Adrenal gland (tissue), 12 donors: ENCODE results near the gene MDM2. TPM values are rescaled to one million over a fixed set of nuclear protein-coding genes. Genes with fewer than 3 reads are reported as not detected.
"Not testable (repeated sequence)": the region's sequence is repeated elsewhere in the genome, so short reads cannot be mapped to it uniquely, and the experiment has no call there.

Source experiments
- DNase-seq, 7 donors: peaks; one replicate each; pipeline ENCODE4 v3.0.0-alpha.2; 2019 to 2020
- H3K27ac ChIP-seq, 5 donors: fragments of 200-600 bp; sonication (generic) in 4 of 5; 1 replicate in 3 of 5; 2 replicates in 2 of 5; pipeline versions ENCODE4 v1.5.1 to v1.8.0; 2016 to 2020; ENCODE audit warnings: mild to moderate bottlenecking in 1 of 5
- H3K27me3 ChIP-seq: fragments of 200-600 bp; 2 replicates; pipeline ENCODE4 v1.8.0; 2021
- H3K36me3 ChIP-seq, 2 donors: fragments of 200-600 bp; replicated peaks in 1 of 2; 1 replicate in 1 of 2; 2 replicates in 1 of 2; pipeline versions ENCODE4 v1.5.1 to v1.8.0; 2018 to 2022
- H3K4me1 ChIP-seq, 2 donors: fragments of 200-600 bp; replicated peaks in 1 of 2; 1 replicate in 1 of 2; 2 replicates in 1 of 2; pipeline versions ENCODE4 v1.5.1 to v1.8.0; 2018 to 2021
- H3K4me3 ChIP-seq, 4 donors: fragments of 200-600 bp; sonication (generic) in 3 of 4; one replicate each; pipeline ENCODE4 v1.5.1; 2016 to 2018
- H3K9me3 ChIP-seq, 3 donors: fragments of 200-600 bp; sonication (generic) in 1 of 3; replicated peaks in 1 of 3; 1 replicate in 2 of 3; 2 replicates in 1 of 3; pipeline versions ENCODE4 v1.5.1 to v1.8.0; 2016 to 2021
- CTCF ChIP-seq, 6 experiments: fragments of 450-650 bp in 4 of 6; fragments of 200-600 bp in 2 of 6; sonication (generic) in 1 of 6; IDR thresholded peaks; 1 replicate in 5 of 6; 2 replicates in 1 of 6; pipeline versions ENCODE4 v1.5.1 to v1.8.0; 2016 to 2021; ENCODE audit warnings: antibody characterized with exemption in 6 of 6, mild to moderate bottlenecking in 2 of 6, moderate library complexity in 1 of 6
- POLR2A ChIP-seq, 2 donors: fragments of 450-650 bp; IDR thresholded peaks; one replicate each; pipeline ENCODE4 v1.6.1; 2017; ENCODE audit warnings: antibody characterized with exemption in 2 of 2, mild to moderate bottlenecking in 2 of 2, moderate library complexity in 1 of 2
- WGBS, 4 donors: extraction: QIAGEN DNeasy Blood & Tissue Kit in 2 of 4; methylation state at CpG; one replicate each; pipeline versions ENCODE4 v1.1.5 to v1.1.7; 2013 to 2017; 5-methylcytosine and 5-hydroxymethylcytosine counted together
- intact Hi-C, 2 donors: fragments of 100-400 bp; cut with DNase I; formaldehyde crosslinking; loops; one replicate each; pipeline versions ENCODE4 v1.14.1 to v1.15.0; 2022 to 2023
- polyA plus RNA-seq, 3 donors: library from polyadenylated mRNA; stranded (reverse); fragments of 200-250 nt in 2 of 3; fragments of 350-450 nt in 1 of 3; fragmentation: Illumina TruSeq in 1 of 3; extraction: RNeasy Lipid Tissue Mini Kit (QIAGEN cat#74804) in 1 of 3; gene quantifications; one replicate each; pipeline ENCODE4 v1.2.3, GENCODE V29; 2013 to 2014
- total RNA-seq, 9 donors: library from RNA; depleted of rRNA in 4 of 9; stranded (reverse); fragments of >200 nt in 4 of 9; fragments of 120-200 nt in 1 of 9; fragmentation: NEBNext Ultra II Directional in 1 of 9; extraction: Animal tissue kit (Norgen Biotek cat#: 25700) in 1 of 9; gene quantifications; one replicate each; pipeline versions ENCODE4 v1.1.0 to v1.2.4, GENCODE V29; 2013 to 2023
- donor health status: healthy with polysubstance abuse.
- donor health status: Bipolar disorder and iron deficiency.
- donor health status: DM: yes; HTN: yes; CAD: no.
- donor health status: DM: no; HTN: no; CAD: no.
- donor health status: DM: no; HTN: no; CAD: no.
- donor health status: DM: yes; HTN: yes; CAD: no.

MDM2 gene
- total and polyA plus RNA-seq, 12 donors = 44.3 to 241 (median 107) TPM

DNA sequence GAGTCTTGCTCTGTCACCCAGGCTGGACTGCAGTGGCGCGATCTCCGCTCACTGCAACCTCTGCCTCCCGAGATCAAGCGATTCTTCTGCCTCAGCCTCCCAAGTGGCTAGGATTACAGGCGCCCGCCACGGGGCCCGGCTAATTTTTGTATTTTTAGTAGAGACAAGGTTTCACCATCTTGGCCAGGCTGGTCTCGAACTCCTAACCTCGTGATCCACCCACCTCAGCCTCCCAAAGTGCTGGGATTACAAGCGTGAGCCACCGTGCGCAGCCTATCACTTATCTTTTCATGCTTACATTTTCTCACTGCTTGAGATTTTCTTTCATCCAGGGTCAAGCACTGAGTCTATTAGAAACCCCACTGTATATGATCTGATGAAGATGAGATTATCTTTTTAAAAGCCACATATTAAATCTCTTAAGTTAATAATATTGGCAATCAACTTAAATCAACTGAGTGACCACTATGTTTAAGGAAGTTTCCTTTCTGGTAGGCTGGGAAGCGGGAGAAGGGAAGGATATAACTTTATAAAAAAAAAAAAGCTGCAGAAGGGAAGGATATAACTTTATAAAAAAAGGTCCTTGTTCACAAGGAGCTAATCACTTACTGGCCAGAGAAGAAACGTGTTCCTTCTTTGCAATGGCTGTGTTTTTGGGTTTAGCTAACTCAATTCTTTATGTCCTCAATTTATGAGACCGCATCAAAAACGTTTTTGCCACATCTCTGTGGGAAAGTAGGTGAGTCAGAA is 1.3 kb upstream of the MDM2 start:
- Histone ChIP-seq H3K27ac (peak overlapping the region in 3 of 5 donors; percentile 99 to 100 (median 99)), H3K4me3 (peak overlapping the region in 1 of 4 donors; percentile 74), H3K4me1 (peaks cover 10 to 18% of the 10 kb centered on the region in 2 donors), H3K27me3 (no peaks in the 10 kb centered on the region), H3K36me3 (peaks cover 0 to 9% of the 10 kb centered on the region in 2 donors), H3K9me3 (no peaks in the 10 kb centered on the region)
- WGBS, 4 donors = 85 to 90% (median 87%) methylated on average over 18 of the region's 18 CpGs
- intact Hi-C loops = no loop called here
- TF ChIP-seq POLR2A (IDR thresholded peaks at IDR 0.05) = no peak
- TF ChIP-seq CTCF (IDR thresholded peaks at IDR 0.05) = no peak
- no peak for DNase-seq

GRCh38 chr12:68807274-68807575 is 752 bp upstream of the MDM2 start:
- H3K36me3 ChIP-seq, intact Hi-C loops, H3K27me3 ChIP-seq, H3K9me3 ChIP-seq, DNase-seq: not testable (repeated sequence)
- Histone ChIP-seq H3K27ac (peak overlapping the region; percentile 95 to 100 (median 99)), H3K4me3 (peak overlapping the region; percentile 53 to 88 (median 80)), H3K4me1 (peaks cover 11 to 24% of the 10 kb centered on the region in 2 donors)
- WGBS, 4 donors = 11 to 30% (median 18%) methylated on average over 1 to 10 of the region's 10 CpGs

GRCh38 chr12:68808388-68809189 is 612 bp downstream of the MDM2 start:
- peaks cover 16 to 38% of the 10 kb centered on the region in 2 donors for H3K4me1 ChIP-seq
- H3K36me3 ChIP-seq = peaks cover 0 to 17% of the 10 kb centered on the region in 2 donors
- no peaks in the 10 kb centered on the region for H3K9me3 ChIP-seq
- H3K4me3 ChIP-seq = peak overlapping the region; percentile 74 to 89 (median 88)
- peak overlapping the region; percentile 95 to 100 (median 99) for H3K27ac ChIP-seq
- intact Hi-C loops = no loop called here
- WGBS, 4 donors = 0% methylated on average over 11 to 61 of the region's 61 CpGs
- H3K27me3 ChIP-seq = no peaks in the 10 kb centered on the region
- TF ChIP-seq POLR2A (IDR thresholded peaks at IDR 0.05) = peak; percentile 39 to 90
- TF ChIP-seq CTCF (IDR thresholded peaks at IDR 0.05) = peak in 2 of 6 experiments; percentile 15 to 41
- DNase-seq = peak; percentile 84 to 94 (median 88)

DNA sequence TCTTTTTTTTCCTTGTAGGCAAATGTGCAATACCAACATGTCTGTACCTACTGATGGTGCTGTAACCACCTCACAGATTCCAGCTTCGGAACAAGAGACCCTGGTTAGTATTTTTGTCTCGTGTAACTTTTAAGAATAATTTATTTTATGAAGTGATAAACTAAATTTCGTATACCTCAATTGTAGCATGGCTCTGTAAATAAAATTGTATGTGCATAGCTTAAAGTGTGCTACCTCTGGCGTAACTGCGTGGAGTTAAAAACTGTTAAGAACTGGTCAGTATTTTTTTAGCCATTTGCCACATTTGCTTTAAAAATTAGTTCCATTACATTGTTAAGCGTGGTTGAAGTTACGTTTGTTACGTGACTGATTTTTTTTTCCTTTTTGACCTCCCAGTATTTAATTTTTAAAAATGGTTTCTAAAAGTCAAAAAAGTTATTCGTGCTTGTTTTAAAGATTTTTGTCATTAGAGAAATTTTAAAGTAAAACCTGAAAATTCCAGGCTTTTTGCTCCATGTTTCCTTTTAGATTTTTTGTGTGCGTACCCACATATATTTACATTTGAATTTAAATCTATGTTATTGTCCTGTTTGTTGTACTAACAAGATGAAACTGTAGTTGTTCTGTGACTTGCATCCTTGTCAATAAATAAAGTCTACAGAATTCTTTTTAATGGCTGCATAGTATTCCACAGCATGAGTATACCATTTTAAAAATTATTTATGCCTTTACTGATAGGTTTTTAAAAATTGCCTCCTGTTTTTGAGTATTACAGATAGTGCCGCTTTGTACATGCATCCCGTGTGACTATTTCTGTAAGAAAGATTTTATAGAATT is 1.4 kb downstream of the MDM2 start:
- intact Hi-C loops = loop anchor here in 1 of 2 donors (10.0 kb wide), 1 partner anchor 65 kb away; the partner anchor contains the start of gene SLC35E3
- Histone ChIP-seq H3K9me3 (no peaks in the 10 kb centered on the region), H3K4me3 (peak overlapping the region; percentile 74 to 89 (median 88)), H3K27ac (peak overlapping the region; percentile 95 to 100 (median 99)), H3K36me3 (peaks cover 0 to 25% of the 10 kb centered on the region in 2 donors), H3K27me3 (no peaks in the 10 kb centered on the region), H3K4me1 (peaks cover 16 to 46% of the 10 kb centered on the region in 2 donors)
- WGBS, 4 donors = 71 to 76% (median 75%) methylated on average over 12 of the region's 12 CpGs
- DNase-seq = no peak
- TF ChIP-seq CTCF (IDR thresholded peaks at IDR 0.05) = no peak
- no peak for TF ChIP-seq POLR2A (IDR thresholded peaks at IDR 0.05)

- H3K27ac ChIP-seq = peak overlapping the region in 1 of 5 donors; percentile 2
- DNase-seq, H3K27me3 ChIP-seq, H3K9me3 ChIP-seq: not testable (repeated sequence)
- H3K4me3 ChIP-seq = peak overlapping the region in 1 of 4 donors; percentile 87
- H3K36me3 ChIP-seq = peaks cover 0 to 31% of the 10 kb centered on the region in 2 donors
- intact Hi-C loops = loop anchor here in 1 of 2 donors (10.0 kb wide), 1 partner anchor 65 kb away; the partner anchor contains the start of gene SLC35E3
- H3K4me1 ChIP-seq = peaks cover 16 to 52% of the 10 kb centered on the region in 2 donors
- 94 to 99% (median 96%) methylated on average over 13 of the region's 13 CpGs for WGBS, 4 donors
Observed at GRCh38 chr12:68810027-68810389, 2.0 kb downstream of the MDM2 start.

GRCh38 chr12:68811573-68811972 is 3.6 kb downstream of the MDM2 start:
- not testable (repeated sequence) for H3K27me3 ChIP-seq, H3K4me3 ChIP-seq, DNase-seq, H3K9me3 ChIP-seq
- intact Hi-C loops = loop anchor here in 1 of 2 donors (10.0 kb wide), 1 partner anchor 67 kb away; the partner anchor contains the start of gene SLC35E3
- Histone ChIP-seq H3K36me3 (peaks cover 0 to 46% of the 10 kb centered on the region in 2 donors), H3K4me1 (peaks cover 22 to 64% of the 10 kb centered on the region in 2 donors), H3K27ac (peak overlapping the region in 1 of 5 donors; percentile 24)
- 65 to 82% (median 77%) methylated on average over 6 of the region's 6 CpGs for WGBS, 4 donors
